Head of caudate nucleus (tissue), 42 donors: ENCODE results near the gene CATSPER3.

Source experiments
- DNase-seq, 42 donors: peaks; one replicate each; pipeline versions ENCODE4 v3.0.0 to v3.0.0-alpha.2; 2020 to 2021; ENCODE audit warnings: mixed read lengths in 7 of 42
- intact Hi-C: fragments of 100-400 bp; cut with DNase I; formaldehyde crosslinking; loops from one replicate; pipeline ENCODE4 v1.15.0; 2022

Gene CATSPER3

GRCh38 chr5:135051399-135051798 is 83.7 kb downstream of the CATSPER3 start:
- intact Hi-C loops: no loop called here
- no peak for DNase-seq

- intact Hi-C loops: no loop called here
- no peak for DNase-seq
Measured at GRCh38 chr5:135051872-135052271, 84.2 kb downstream of the CATSPER3 start.

GRCh38 chr5:135052511-135053145 is 84.9 kb downstream of the CATSPER3 start:
- no peak for DNase-seq
- intact Hi-C loops: no loop called here

- no peak for DNase-seq
- intact Hi-C loops: no loop called here
Measured at GRCh38 chr5:135053278-135053677, 85.6 kb downstream of the CATSPER3 start.

GRCh38 chr5:135053989-135054388 is 86.3 kb downstream of the CATSPER3 start:
- intact Hi-C loops: no loop called here
- no peak for DNase-seq

GRCh38 chr5:135054546-135054945 is 86.8 kb downstream of the CATSPER3 start:
- DNase-seq: no peak
- intact Hi-C loops: no loop called here

- peak in 1 of 42 donors; percentile 37 for DNase-seq
- intact Hi-C loops: no loop called here
Measured at GRCh38 chr5:135055396-135055795, 87.7 kb downstream of the CATSPER3 start.

- no peak for DNase-seq
- intact Hi-C loops: no loop called here
Measured at GRCh38 chr5:135056316-135057030, 88.8 kb downstream of the CATSPER3 start.

- no peak for DNase-seq
- intact Hi-C loops: no loop called here
Measured at GRCh38 chr5:135057233-135057632, 89.5 kb downstream of the CATSPER3 start.

- intact Hi-C loops: no loop called here
- DNase-seq: no peak
Measured at GRCh38 chr5:135058331-135058732, 90.6 kb downstream of the CATSPER3 start.

GRCh38 chr5:135059000-135059923 is 91.6 kb downstream of the CATSPER3 start:
- intact Hi-C loops: no loop called here
- no peak for DNase-seq

- DNase-seq: no peak
Measured at GRCh38 chr5:135060021-135060420, 92.3 kb downstream of the CATSPER3 start.

GRCh38 chr5:135061001-135061400 is 93.3 kb downstream of the CATSPER3 start:
- intact Hi-C loops: no loop called here
- DNase-seq: no peak

More at GRCh38 chr5:135060021-135060420, 92.3 kb downstream of the CATSPER3 start:
- intact Hi-C loops: no loop called here
